Endothelial cell (in vitro differentiated cells): ENCODE data around the gene DVL1. TPM values are rescaled to one million over a fixed set of nuclear protein-coding genes. Genes with fewer than 3 reads are reported as not detected.

Experiments
- DNase-seq: peaks from one replicate; pipeline ENCODE4 v3.0.0; 2021; ENCODE audit warnings: low spot score
- H3K27ac Mint-ChIP-seq: one replicate; pipeline ENCODE4 v1.8.0; 2021; ENCODE audit warnings: mixed read lengths, inconsistent platforms; ENCODE audit not compliant: unreplicated experiment
- H3K27me3 Mint-ChIP-seq: one replicate; pipeline ENCODE4 v1.8.0; 2021; ENCODE audit warnings: mild to moderate bottlenecking, moderate library complexity, mixed read lengths, inconsistent platforms; ENCODE audit not compliant: unreplicated experiment
- H3K36me3 Mint-ChIP-seq: one replicate; pipeline ENCODE4 v1.8.0; 2021; ENCODE audit warnings: mild to moderate bottlenecking, low read depth, mixed read lengths, inconsistent platforms; ENCODE audit not compliant: unreplicated experiment
- H3K4me1 Mint-ChIP-seq: one replicate; pipeline ENCODE4 v1.8.0; 2021; ENCODE audit warnings: mild to moderate bottlenecking, mixed read lengths, inconsistent platforms; ENCODE audit not compliant: unreplicated experiment
- H3K4me3 Mint-ChIP-seq: one replicate; pipeline ENCODE4 v1.8.0; 2021; ENCODE audit warnings: mild to moderate bottlenecking, mixed read lengths, inconsistent platforms; ENCODE audit not compliant: unreplicated experiment
- H3K9me3 Mint-ChIP-seq: one replicate; pipeline ENCODE4 v1.8.0; 2021; ENCODE audit warnings: mixed read lengths, inconsistent platforms; ENCODE audit not compliant: unreplicated experiment
- CTCF ChIP-seq: fragments of 200-600 bp; sonication (generic); IDR thresholded peaks from one replicate; pipeline ENCODE4 v1.5.0; 2021; ENCODE audit warnings: antibody characterized with exemption; ENCODE audit not compliant: unreplicated experiment
- total RNA-seq: library from RNA; stranded (reverse); fragmentation: NEBNext Ultra II Directional; extraction: Animal tissue kit (Norgen Biotek cat#: 25700); gene quantifications from one replicate; pipeline ENCODE4 v1.2.1, GENCODE V29; 2021; ENCODE audit not compliant: unreplicated experiment

DVL1 gene
- total RNA-seq, 1 donor from 2014 or later, result 26.7 TPM

GRCh38 chr1:1336446-1336845 lies 12.8 kb downstream of the DVL1 start:
- TF ChIP-seq CTCF, result no peak
- H3K4me3 Mint-ChIP-seq, result no peak overlapping the region
- no peak for DNase-seq
- peaks cover 10% of the 10 kb centered on the region for H3K36me3 Mint-ChIP-seq
- no peaks in the 10 kb centered on the region for H3K9me3 Mint-ChIP-seq
- H3K27ac Mint-ChIP-seq, result no peak overlapping the region
- no peaks in the 10 kb centered on the region for H3K4me1 Mint-ChIP-seq
- peaks cover 7% of the 10 kb centered on the region for H3K27me3 Mint-ChIP-seq

- no peaks in the 10 kb centered on the region for H3K4me1 Mint-ChIP-seq
- H3K27me3 Mint-ChIP-seq, result peaks cover 6% of the 10 kb centered on the region
- no peaks in the 10 kb centered on the region for H3K9me3 Mint-ChIP-seq
- H3K27ac Mint-ChIP-seq, result no peak overlapping the region
- no peak for DNase-seq
- no peak for TF ChIP-seq CTCF
- H3K4me3 Mint-ChIP-seq, result no peak overlapping the region
- H3K36me3 Mint-ChIP-seq, result peaks cover 5% of the 10 kb centered on the region
These were observed 13.4 kb downstream of the DVL1 start for GRCh38 chr1:1335792-1336248.

GRCh38 chr1:1335283-1335682 lies 13.9 kb downstream of the DVL1 start:
- H3K27ac Mint-ChIP-seq, result no peak overlapping the region
- no peaks in the 10 kb centered on the region for H3K9me3 Mint-ChIP-seq
- DNase-seq, result no peak
- no peak overlapping the region for H3K4me3 Mint-ChIP-seq
- TF ChIP-seq CTCF, result no peak
- H3K36me3 Mint-ChIP-seq, result no peaks in the 10 kb centered on the region
- H3K27me3 Mint-ChIP-seq, result peaks cover 6% of the 10 kb centered on the region
- H3K4me1 Mint-ChIP-seq, result no peaks in the 10 kb centered on the region

DNA sequence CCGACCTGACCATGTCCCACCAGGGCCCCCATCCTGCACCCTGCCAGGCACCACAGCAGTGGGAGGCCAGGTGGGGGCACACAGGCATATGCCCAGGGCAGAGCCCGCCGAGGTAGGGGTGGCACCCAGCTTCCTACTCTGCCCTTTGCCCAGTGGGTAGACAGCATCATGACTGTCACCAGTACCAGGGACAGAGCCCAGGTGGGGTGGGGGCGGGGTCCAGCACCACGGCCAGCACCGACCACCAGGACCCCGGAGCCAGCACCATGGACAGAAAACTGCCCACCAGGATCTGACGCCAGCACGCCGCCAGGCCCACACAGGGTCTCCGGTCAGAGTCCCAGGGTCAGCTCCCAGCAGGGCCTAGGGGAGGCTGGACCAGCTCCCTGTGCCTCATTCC lies 14.4 kb downstream of the DVL1 start:
- peak; percentile 51 for DNase-seq
- Mint-ChIP-seq H3K4me1 (no peaks in the 10 kb centered on the region), H3K36me3 (peaks cover 2% of the 10 kb centered on the region), H3K9me3 (no peaks in the 10 kb centered on the region), H3K27ac (no peak overlapping the region), H3K27me3 (peaks cover 9% of the 10 kb centered on the region), H3K4me3 (no peak overlapping the region)
- no peak for TF ChIP-seq CTCF

- Mint-ChIP-seq H3K9me3 (no peaks in the 10 kb centered on the region), H3K27ac (no peak overlapping the region), H3K4me1 (no peaks in the 10 kb centered on the region), H3K27me3 (peaks cover 14% of the 10 kb centered on the region), H3K4me3 (no peak overlapping the region), H3K36me3 (peaks cover 8% of the 10 kb centered on the region)
- DNase-seq, result no peak
- no peak for TF ChIP-seq CTCF
These were observed 15.5 kb downstream of the DVL1 start for GRCh38 chr1:1333551-1334241.
